Measurements from ENCODE around the gene NONO.
"Not testable (repeated sequence)": the region's sequence is repeated elsewhere in the genome, so short reads cannot be mapped to it uniquely, and the experiment has no call there.

The NONO gene

GRCh38 chrX:71320126-71320525, 36.7 kb downstream of the NONO start:
- H3K4me1 ChIP-seq (ENCODE audit: control insufficient read depth, insufficient read depth, low read length): no peaks in the 10 kb centered on the region
- H3K27me3 ChIP-seq (ENCODE audit: control insufficient read depth, insufficient read depth, low read length): no peaks in the 10 kb centered on the region
- no peak overlapping the region for H3K27ac ChIP-seq (ENCODE audit: low read depth, low read length)
- no peak overlapping the region for H3K4me3 ChIP-seq (ENCODE audit: low read depth, low read length)
- 0 out of 2 replicates have a peak, but pooled peaks cover 6% of the 10 kb centered on the region for H3K36me3 ChIP-seq (ENCODE audit: control insufficient read depth, insufficient read depth, low read length)
- H3K9me3 ChIP-seq (ENCODE audit: control insufficient read depth, insufficient read depth, low read length): peaks cover 31% of the 10 kb centered on the region
- H3K9ac ChIP-seq (ENCODE audit: low read depth, low read length): no peak overlapping the region

DNA sequence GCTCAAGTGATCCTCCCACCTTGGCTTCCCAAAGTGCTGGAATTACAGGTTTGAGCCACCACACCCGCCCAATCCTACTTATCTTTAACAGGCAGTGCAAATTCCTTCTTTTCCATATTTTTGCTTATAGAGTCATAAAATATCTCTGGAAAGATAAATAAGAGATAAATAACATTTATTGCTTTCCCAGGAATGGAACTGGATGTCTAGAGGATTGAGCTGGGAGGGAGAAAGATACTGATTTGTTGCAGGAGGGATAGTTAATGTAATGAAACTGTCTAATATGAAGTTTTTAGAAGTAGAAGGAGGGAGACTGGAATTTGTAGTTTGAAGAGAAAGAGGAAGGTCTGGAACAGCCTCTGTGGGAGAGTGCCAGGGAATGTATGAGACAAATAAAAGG, 38.3 kb downstream of the NONO start:
- Histone ChIP-seq H3K9me3 (ENCODE audit: control insufficient read depth, insufficient read depth, low read length) (peaks cover 22% of the 10 kb centered on the region), H3K27me3 (ENCODE audit: control insufficient read depth, insufficient read depth, low read length) (no peaks in the 10 kb centered on the region), H3K36me3 (ENCODE audit: control insufficient read depth, insufficient read depth, low read length) (no peaks in the 10 kb centered on the region)

GRCh38 chrX:71324452-71324851, 41.0 kb downstream of the NONO start:
- not testable (repeated sequence) for H3K27me3 ChIP-seq (ENCODE audit: control insufficient read depth, insufficient read depth, low read length)

More for the DNA sequence above, 38.3 kb downstream of the NONO start:
- Histone ChIP-seq H3K4me1 (ENCODE audit: control insufficient read depth, insufficient read depth, low read length) (no peaks in the 10 kb centered on the region), H3K27ac (ENCODE audit: low read depth, low read length) (no peak overlapping the region), H3K4me3 (ENCODE audit: low read depth, low read length) (no peak overlapping the region), H3K9ac (ENCODE audit: low read depth, low read length) (no peak overlapping the region)

DNA sequence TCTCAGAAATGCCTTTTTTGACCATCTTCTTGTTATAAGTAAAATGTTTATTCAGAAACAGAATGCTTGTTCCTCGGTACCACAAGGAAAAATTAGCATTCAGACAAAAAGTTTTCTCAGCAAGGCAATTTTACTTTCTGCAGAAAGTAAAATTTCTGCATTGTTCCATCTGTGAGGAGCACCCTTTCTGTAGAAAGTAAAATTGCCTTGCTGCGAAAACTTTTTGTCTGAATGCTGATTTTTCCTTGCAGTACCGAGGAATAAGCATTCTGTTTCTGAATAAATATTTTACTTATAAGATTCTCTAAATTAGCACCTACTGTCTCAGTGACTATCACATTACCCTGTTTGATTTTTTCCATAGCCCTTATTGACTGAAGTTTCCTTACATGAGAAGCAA, 43.0 kb downstream of the NONO start:
- H3K9me3 ChIP-seq (ENCODE audit: control insufficient read depth, insufficient read depth, low read length): peaks cover 20% of the 10 kb centered on the region
- H3K27ac ChIP-seq (ENCODE audit: low read depth, low read length): no peak overlapping the region
- no peaks in the 10 kb centered on the region for H3K36me3 ChIP-seq (ENCODE audit: control insufficient read depth, insufficient read depth, low read length)
- H3K9ac ChIP-seq (ENCODE audit: low read depth, low read length): no peak overlapping the region
- no peak overlapping the region for H3K4me3 ChIP-seq (ENCODE audit: low read depth, low read length)
- H3K4me1 ChIP-seq (ENCODE audit: control insufficient read depth, insufficient read depth, low read length): no peaks in the 10 kb centered on the region
- H3K27me3 ChIP-seq (ENCODE audit: control insufficient read depth, insufficient read depth, low read length): no peaks in the 10 kb centered on the region

More at GRCh38 chrX:71324452-71324851, 41.0 kb downstream of the NONO start:
- not testable (repeated sequence) for H3K9ac ChIP-seq (ENCODE audit: low read depth, low read length); H3K36me3 ChIP-seq (ENCODE audit: control insufficient read depth, insufficient read depth, low read length); H3K4me3 ChIP-seq (ENCODE audit: low read depth, low read length); H3K27ac ChIP-seq (ENCODE audit: low read depth, low read length); H3K4me1 ChIP-seq (ENCODE audit: control insufficient read depth, insufficient read depth, low read length)
- peaks cover 23% of the 10 kb centered on the region for H3K9me3 ChIP-seq (ENCODE audit: control insufficient read depth, insufficient read depth, low read length)

DNA sequence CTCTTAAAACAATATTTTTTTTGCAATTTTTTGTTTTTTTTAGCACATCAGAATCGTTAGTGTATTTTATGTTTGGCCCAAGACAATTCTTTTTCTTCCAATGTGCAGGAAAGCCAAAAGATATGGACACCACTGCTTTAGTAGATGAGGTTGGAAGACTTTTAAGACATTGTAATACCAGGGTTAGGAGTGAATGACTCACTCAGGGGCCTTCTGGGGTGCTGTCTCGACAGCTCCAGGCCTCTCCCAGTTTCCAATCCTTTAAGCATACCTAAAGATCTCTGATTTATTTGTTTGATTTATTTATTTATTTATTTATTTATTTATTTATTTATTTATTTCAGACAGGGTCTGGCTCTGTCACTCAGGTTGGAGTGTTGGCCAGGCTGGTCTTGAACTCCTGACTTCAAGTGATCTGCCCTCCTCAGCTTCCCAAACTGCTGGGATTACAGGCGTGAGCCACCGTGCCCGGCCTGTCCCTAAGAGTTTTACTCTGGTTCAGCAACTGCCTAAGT, 65.8 kb downstream of the NONO start:
- not testable (repeated sequence) for H3K4me3 ChIP-seq (ENCODE audit: low read depth, low read length); H3K4me1 ChIP-seq (ENCODE audit: control insufficient read depth, insufficient read depth, low read length); H3K27me3 ChIP-seq (ENCODE audit: control insufficient read depth, insufficient read depth, low read length); H3K27ac ChIP-seq (ENCODE audit: low read depth, low read length); H3K36me3 ChIP-seq (ENCODE audit: control insufficient read depth, insufficient read depth, low read length); H3K9ac ChIP-seq (ENCODE audit: low read depth, low read length)
- peaks cover 23% of the 10 kb centered on the region for H3K9me3 ChIP-seq (ENCODE audit: control insufficient read depth, insufficient read depth, low read length)

- H3K9ac ChIP-seq (ENCODE audit: low read depth, low read length); H3K27me3 ChIP-seq (ENCODE audit: control insufficient read depth, insufficient read depth, low read length); H3K4me1 ChIP-seq (ENCODE audit: control insufficient read depth, insufficient read depth, low read length); H3K27ac ChIP-seq (ENCODE audit: low read depth, low read length); H3K4me3 ChIP-seq (ENCODE audit: low read depth, low read length); H3K36me3 ChIP-seq (ENCODE audit: control insufficient read depth, insufficient read depth, low read length): not testable (repeated sequence)
- H3K9me3 ChIP-seq (ENCODE audit: control insufficient read depth, insufficient read depth, low read length): peaks cover 24% of the 10 kb centered on the region
These were observed 66.4 kb downstream of the NONO start for GRCh38 chrX:71349867-71350266.

All from HUES48 (cell line).